Esophagus muscularis mucosa (tissue), 4 donors: Measurements from ENCODE around the gene ACP4.

Experiments
- EP300 ChIP-seq: sonication (generic); formaldehyde crosslinking; IDR thresholded peaks from one replicate; pipeline ENCODE4 v1.6.1; 2017; ENCODE audit warnings: antibody characterized with exemption
- POLR2A ChIP-seq: fragments of 450-650 bp; IDR thresholded peaks from one replicate; pipeline ENCODE4 v1.6.1; 2017; ENCODE audit warnings: antibody characterized with exemption, moderate library complexity, mild to moderate bottlenecking, low read depth
- POLR2AphosphoS5 ChIP-seq, 2 donors: sonication (generic); formaldehyde crosslinking; IDR thresholded peaks; one replicate each; pipeline ENCODE4 v1.6.1; 2017; ENCODE audit warnings: antibody characterized with exemption in 2 of 2
- TF ChIP-seq, protein P1 (sequence below), 3 experiments: fragments of 200-600 bp in 2 of 3; fragments of 450-650 bp in 1 of 3; sonication (generic) in 2 of 3; IDR thresholded peaks; one replicate each; pipeline ENCODE4 v1.5.1; 2017 to 2019; ENCODE audit warnings: antibody characterized with exemption in 3 of 3, mild to moderate bottlenecking in 2 of 3, moderate library complexity in 1 of 3

DNA sequence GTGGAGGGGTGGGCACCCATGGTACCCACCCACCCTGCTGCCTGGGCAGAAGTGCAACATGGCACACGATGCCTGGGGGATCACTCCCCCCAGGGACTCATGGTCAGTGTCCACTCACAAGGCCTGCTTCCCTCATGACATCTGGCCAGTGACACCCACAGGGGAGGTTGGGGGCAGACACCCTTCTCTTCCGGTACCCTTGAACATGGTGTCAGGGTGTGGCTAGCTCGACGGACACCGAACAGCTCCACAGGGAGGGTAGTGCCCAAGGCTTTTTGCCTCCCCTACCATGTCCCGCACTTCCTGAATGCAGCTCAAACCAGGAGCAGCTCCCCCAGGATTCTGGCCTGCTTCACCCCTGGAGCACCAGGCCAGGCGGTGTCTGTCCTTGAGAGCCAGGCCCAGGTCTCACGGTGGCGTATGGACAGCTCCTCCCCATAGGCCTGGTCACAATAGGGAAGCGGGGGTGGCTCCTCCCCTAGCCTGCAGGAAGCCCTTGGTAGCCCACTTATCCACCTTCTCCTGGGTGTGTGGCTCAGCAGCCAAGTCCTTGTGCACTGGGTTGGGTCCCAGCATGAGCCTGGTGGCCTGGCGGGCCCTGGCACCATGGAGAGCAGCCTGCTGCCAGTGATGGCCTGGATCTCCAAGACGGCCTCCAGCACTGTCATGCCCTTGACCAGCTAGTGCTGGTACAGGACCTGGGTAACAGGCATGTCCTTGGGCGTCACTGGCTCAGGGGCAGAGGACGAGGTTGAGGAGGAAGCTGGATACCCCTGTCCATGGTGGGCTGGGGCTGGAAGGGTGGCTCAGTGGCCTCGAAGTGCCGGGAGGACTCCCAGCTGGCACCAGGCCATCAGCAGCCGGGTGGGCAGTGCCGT is 7.8 kb downstream of the ACP4 start:
- TF ChIP-seq, protein P1, sequence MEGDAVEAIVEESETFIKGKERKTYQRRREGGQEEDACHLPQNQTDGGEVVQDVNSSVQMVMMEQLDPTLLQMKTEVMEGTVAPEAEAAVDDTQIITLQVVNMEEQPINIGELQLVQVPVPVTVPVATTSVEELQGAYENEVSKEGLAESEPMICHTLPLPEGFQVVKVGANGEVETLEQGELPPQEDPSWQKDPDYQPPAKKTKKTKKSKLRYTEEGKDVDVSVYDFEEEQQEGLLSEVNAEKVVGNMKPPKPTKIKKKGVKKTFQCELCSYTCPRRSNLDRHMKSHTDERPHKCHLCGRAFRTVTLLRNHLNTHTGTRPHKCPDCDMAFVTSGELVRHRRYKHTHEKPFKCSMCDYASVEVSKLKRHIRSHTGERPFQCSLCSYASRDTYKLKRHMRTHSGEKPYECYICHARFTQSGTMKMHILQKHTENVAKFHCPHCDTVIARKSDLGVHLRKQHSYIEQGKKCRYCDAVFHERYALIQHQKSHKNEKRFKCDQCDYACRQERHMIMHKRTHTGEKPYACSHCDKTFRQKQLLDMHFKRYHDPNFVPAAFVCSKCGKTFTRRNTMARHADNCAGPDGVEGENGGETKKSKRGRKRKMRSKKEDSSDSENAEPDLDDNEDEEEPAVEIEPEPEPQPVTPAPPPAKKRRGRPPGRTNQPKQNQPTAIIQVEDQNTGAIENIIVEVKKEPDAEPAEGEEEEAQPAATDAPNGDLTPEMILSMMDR (IDR thresholded peaks at IDR 0.05), result no peak
- TF ChIP-seq POLR2A (no peak), POLR2AphosphoS5 (IDR thresholded peaks at IDR 0.05) (no peak), EP300 (no peak)
